ENCODE measurements around the gene OR6A2.

DNA sequence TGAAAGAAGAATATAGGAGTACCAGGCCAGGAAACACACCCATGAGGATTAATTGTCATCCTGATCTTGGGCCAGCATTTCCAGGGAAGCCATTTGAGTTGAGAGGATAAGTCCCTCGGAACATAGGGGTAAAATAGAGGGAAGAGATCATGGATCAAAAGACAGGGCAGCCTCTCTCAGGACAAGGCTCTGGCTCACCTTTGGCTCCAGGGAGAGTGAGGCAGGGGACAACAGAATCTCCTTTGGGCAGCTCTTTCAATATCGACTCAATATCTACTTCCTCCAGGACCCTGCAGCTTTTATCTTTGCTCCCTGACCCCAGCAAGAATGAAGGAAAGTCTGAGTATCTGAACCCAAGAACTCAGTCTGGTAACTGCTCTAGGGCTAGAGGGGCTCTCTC is 16.8 kb downstream of the OR6A2 start, which contains the start of gene OR2AG1:
- TF ChIP-seq ZNF274 (IDR thresholded peaks at IDR 0.05; ENCODE audit: low read depth, low read length), result no peak
- no peak for TF ChIP-seq YY1 (IDR thresholded peaks at IDR 0.05; ENCODE audit: insufficient read depth, insufficient read length)
- TF ChIP-seq SUZ12 (IDR thresholded peaks at IDR 0.05; ENCODE audit: extremely low read depth, insufficient read depth, insufficient read length), result no peak
